Sigmoid colon (tissue), 4 donors: ENCODE measurements around the gene MAP4.

Source experiments
- CTCF ChIP-seq, 4 experiments: fragments of 450-650 bp in 3 of 4; fragments of 200-600 bp in 1 of 4; IDR thresholded peaks; one replicate each; pipeline ENCODE4 v1.5.1; 2016 to 2019; ENCODE audit warnings: antibody characterized with exemption in 4 of 4, mild to moderate bottlenecking in 3 of 4, moderate library complexity in 2 of 4
- POLR2A ChIP-seq, 2 donors: fragments of 450-650 bp; IDR thresholded peaks; one replicate each; pipeline ENCODE4 v1.6.1; 2016; ENCODE audit warnings: antibody characterized with exemption in 2 of 2, mild to moderate bottlenecking in 2 of 2, moderate library complexity in 2 of 2
- POLR2AphosphoS5 ChIP-seq, 4 donors: sonication (generic); formaldehyde crosslinking; IDR thresholded peaks; one replicate each; pipeline ENCODE4 v1.6.1; 2017; ENCODE audit warnings: antibody characterized with exemption in 4 of 4

- TF ChIP-seq CTCF (IDR thresholded peaks at IDR 0.05) (no peak), POLR2A (IDR thresholded peaks at IDR 0.05) (no peak), POLR2AphosphoS5 (IDR thresholded peaks at IDR 0.05) (no peak)
Measured at GRCh38 chr3:47954567-47954966, 61.6 kb downstream of the MAP4 start.
